K562 (cell line): ENCODE results near the gene SCYL1. TPM values are rescaled to one million over a fixed set of nuclear protein-coding genes. Genes with fewer than 3 reads are reported as not detected.

ENCODE experiments used
- AFF4 ChIP-seq: sonication (generic); formaldehyde crosslinking; IDR thresholded peaks from 2 replicates; pipeline ENCODE4 v1.8.0; 2023; ENCODE audit warnings: mild to moderate bottlenecking, missing genetic modification reagents
- CGGBP1 ChIP-seq: fragments of 250-450 bp; sonication (Bioruptor Pico); IDR thresholded peaks from 2 replicates; pipeline ENCODE4 v1.9.0; 2021; ENCODE audit warnings: mild to moderate bottlenecking
- CUX1 ChIP-seq: fragments of 200-800 bp; sonication (Bioruptor generic); IDR thresholded peaks from 2 replicates; pipeline ENCODE4 v1.6.1; 2016; ENCODE audit warnings: missing genetic modification characterization, missing compliant biosample characterization
- E4F1 ChIP-seq: fragments of 250-450 bp; sonication (Bioruptor Pico); IDR thresholded peaks from 2 replicates; pipeline ENCODE4 v1.5.0; 2021; ENCODE audit warnings: mild to moderate bottlenecking, borderline replicate concordance
- FOXK1 ChIP-seq: sonication (generic); formaldehyde crosslinking; IDR thresholded peaks from 2 replicates; pipeline ENCODE4 v1.8.0; 2022; ENCODE audit warnings: missing genetic modification reagents, mild to moderate bottlenecking, borderline replicate concordance
- FUS ChIP-seq: fragments of 200-400 bp; formaldehyde crosslinking; optimal IDR thresholded peaks from 2 replicates; pipeline ENCODE3; 2017; ENCODE audit warnings: low read depth, low read length
- POLR2B ChIP-seq: fragments of 450-650 bp; IDR thresholded peaks from 2 replicates; pipeline ENCODE4 v1.6.1; 2018; ENCODE audit warnings: low read depth; ENCODE audit not compliant: partially characterized antibody
- SIX5 ChIP-seq, 2 experiments: IDR thresholded peaks; 2 replicates each; pipeline ENCODE4 v1.6.1; 2011; ENCODE audit warnings: low read length in 2 of 2, borderline replicate concordance in 1 of 2, low read depth in 1 of 2, mild to moderate bottlenecking in 1 of 2, moderate library complexity in 1 of 2; ENCODE audit not compliant: insufficient read depth in 1 of 2
- ZC3H4 ChIP-seq: sonication (generic); formaldehyde crosslinking; IDR thresholded peaks from 2 replicates; pipeline ENCODE4 v1.9.0; 2021; ENCODE audit warnings: missing genetic modification reagents, borderline replicate concordance
- ZNF124 ChIP-seq: sonication (generic); formaldehyde crosslinking; IDR thresholded peaks from 2 replicates; pipeline ENCODE4 v1.8.1; 2022; ENCODE audit warnings: missing genetic modification reagents
- ZNF133 ChIP-seq: fragments of 250-450 bp; sonication (Bioruptor Pico); IDR thresholded peaks from 2 replicates; pipeline ENCODE4 v1.4.0; 2020; ENCODE audit warnings: mild to moderate bottlenecking
- ZNF395 ChIP-seq: fragments of 200-800 bp; sonication (Bioruptor generic); IDR thresholded peaks from 2 replicates; pipeline ENCODE4 v1.6.1; 2017; ENCODE audit warnings: missing genetic modification characterization, missing compliant biosample characterization
- ZNF695 ChIP-seq: fragments of 450-650 bp; formaldehyde crosslinking; IDR thresholded peaks from 2 replicates; pipeline ENCODE4 v1.4.0; 2020; ENCODE audit warnings: mild to moderate bottlenecking, moderate library complexity
- polyA plus RNA-seq, 8 experiments: library from polyadenylated mRNA; depleted of rRNA in 4 of 8; stranded (reverse) in 5 of 8; unstranded in 3 of 8; fragments of >200 nt; fragmentation: Nextera tagmentation in 2 of 8; fragmentation: Illumina TruSeq in 1 of 8; extraction: Ambion mirVana in 2 of 8; extraction: Trizol in 1 of 8; gene quantifications; 2 replicates each; pipeline versions ENCODE4 v1.2.1 to v1.2.3, GENCODE V29; 2011 to 2014; ENCODE audit warnings: inconsistent platforms in 1 of 8, missing spikeins in 1 of 8
- total RNA-seq, 7 experiments: library from RNA; depleted of rRNA in 6 of 7; stranded (reverse); fragments of >200 nt in 6 of 7; fragmentation: Illumina TruSeq in 2 of 7; extraction: Trizol in 2 of 7; gene quantifications; 2 replicates each; pipeline versions ENCODE4 v1.2.1 to v1.2.3, GENCODE V29; 2011 to 2021; ENCODE audit warnings: low replicate concordance in 1 of 7

The SCYL1 gene
- total and polyA plus RNA-seq, 9 of the 15 experiments (the other 6 are each of a cell fraction or from before 2014, with no cell fraction given): 1.9 to 145 (median 57.6) TPM

GRCh38 chr11:65488273-65489034, 36.4 kb upstream of the SCYL1 start (continued):
- TF ChIP-seq E4F1 (CRISPR knock-in tag): no peak
- no peak for TF ChIP-seq CGGBP1 (CRISPR knock-in tag)
- no peak for TF ChIP-seq FUS
- TF ChIP-seq ZNF395 (CRISPR knock-in tag): no peak
- no peak for TF ChIP-seq CUX1
- no peak for TF ChIP-seq SIX5 (IDR thresholded peaks at IDR 0.05; ENCODE audit: borderline replicate concordance in 1 of 2, insufficient read depth in 1 of 2, low read depth in 1 of 2, low read length in 2 of 2)
- TF ChIP-seq AFF4: no peak
- TF ChIP-seq ZNF133: no peak
- TF ChIP-seq ZNF695 (CRISPR knock-in tag): no peak
- no peak for TF ChIP-seq ZC3H4 (CRISPR knock-in tag)
- TF ChIP-seq FOXK1 (CRISPR knock-in tag): no peak
- TF ChIP-seq ZNF124 (CRISPR knock-in tag): no peak
- no peak for TF ChIP-seq POLR2B
